ENCODE data around the gene ASCC1. TPM values are rescaled to one million over a fixed set of nuclear protein-coding genes. Genes with fewer than 3 reads are reported as not detected.

ASCC1 gene
- total and polyA plus RNA-seq, 2 of the 4 experiments (the other 2 are of a cell fraction) = 15.9 to 21.0 TPM

DNA sequence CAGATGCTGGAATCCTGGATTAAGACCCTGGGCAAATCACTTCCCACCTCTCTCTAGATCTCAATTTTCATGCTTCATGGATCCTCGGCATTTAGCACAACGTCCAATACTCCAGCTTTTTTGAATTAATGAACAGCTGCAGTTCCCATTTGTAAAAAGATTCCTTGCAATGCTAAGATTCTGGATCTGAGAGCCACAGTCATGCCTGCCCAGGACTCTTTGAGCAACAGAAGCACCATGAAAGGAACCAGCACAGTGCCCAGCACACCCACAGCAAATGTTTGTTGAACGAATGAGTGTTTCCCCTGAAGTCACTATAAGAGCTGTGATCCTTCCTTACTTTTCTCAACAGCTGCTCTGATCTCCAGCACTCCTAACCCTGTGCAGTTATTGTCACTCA lies 36.9 kb upstream of the ASCC1 start:
- Histone ChIP-seq H2AK9ac (replicated peaks; ENCODE audit: low read depth, low read length, poor library complexity) (no peak overlapping the region), H3K9me3 (ENCODE audit: control insufficient read depth, insufficient read depth, low read length) (no peaks in the 10 kb centered on the region), H4K20me1 (ENCODE audit: insufficient read depth, low read length) (no peaks in the 10 kb centered on the region), H3K18ac (ENCODE audit: low read depth, low read length) (no peak overlapping the region), H4K8ac (ENCODE audit: low read depth in 2 of 2, low read length in 2 of 2) (no peak overlapping the region), H3K14ac (replicated peaks; ENCODE audit: low read depth, low read length) (0 out of 2 replicates have a peak overlapping the region, but pooled peaks have one; percentile 58), H3K27me3 (ENCODE audit: control insufficient read depth, insufficient read depth, low read length) (no peaks in the 10 kb centered on the region), H2BK120ac (ENCODE audit: low read depth, low read length) (no peak overlapping the region), H4K5ac (ENCODE audit: low read depth, low read length) (no peak overlapping the region), H3K23ac (ENCODE audit: low read depth, low read length) (peak overlapping the region; percentile 79; the same call in 1 of the 2 replicates), H3K9ac (ENCODE audit: low read depth, low read length) (no peak overlapping the region), H3K56ac (ENCODE audit: extremely low read depth, insufficient read depth, low read length) (no peak overlapping the region), H3K4me1 (ENCODE audit: control insufficient read depth, insufficient read depth, low read length) (peaks cover 11% of the 10 kb centered on the region), H3K9me1 (ENCODE audit: insufficient read depth, low read length) (no peaks in the 10 kb centered on the region; the same call in 1 of the 2 replicates), H3K79me1 (ENCODE audit: low read depth in 1 of 2, low read length in 2 of 2) (no peaks in the 10 kb centered on the region), H3K36me3 (ENCODE audit: control insufficient read depth, insufficient read depth, low read length) (no peaks in the 10 kb centered on the region), H2AK5ac (ENCODE audit: low read depth, low read length) (0 out of 2 replicates have a peak overlapping the region, but pooled peaks have one; percentile 35), H3K27ac (ENCODE audit: insufficient read depth, low read length) (no peak overlapping the region), H3K4ac (ENCODE audit: low read depth, low read length) (no peak overlapping the region), H4K91ac (ENCODE audit: insufficient read depth, low read depth, low read length) (no peak overlapping the region), H2BK5ac (ENCODE audit: low read depth, low read length, poor library complexity, severe bottlenecking) (no peak overlapping the region), H3K4me2 (ENCODE audit: low read depth, low read length) (no peak overlapping the region), H2BK15ac (ENCODE audit: low read depth, low read length) (peak overlapping the region; percentile 44; the same call in 1 of the 3 replicates), H2BK20ac (ENCODE audit: low read depth, low read length) (peak overlapping the region; percentile 63; the same call in 1 of the 2 replicates), H2AFZ (replicated peaks; ENCODE audit: low read length, poor library complexity) (peak overlapping the region; percentile 49), H3K4me3 (ENCODE audit: insufficient read depth, low read depth, low read length) (no peak overlapping the region)
- BruUV-seq (replicated peaks) = no TSS peak
- in situ Hi-C loops (cut with MboI; ENCODE audit: low sequenced_read_pairs) (no loop called here), intact Hi-C loops (cut with micrococcal nuclease) (no loop called here), dilution Hi-C loops (cut with HindIII; ENCODE audit: low sequenced_read_pairs, unreplicated experiment) (no loop called here)
- TF ChIP-seq, protein P1, sequence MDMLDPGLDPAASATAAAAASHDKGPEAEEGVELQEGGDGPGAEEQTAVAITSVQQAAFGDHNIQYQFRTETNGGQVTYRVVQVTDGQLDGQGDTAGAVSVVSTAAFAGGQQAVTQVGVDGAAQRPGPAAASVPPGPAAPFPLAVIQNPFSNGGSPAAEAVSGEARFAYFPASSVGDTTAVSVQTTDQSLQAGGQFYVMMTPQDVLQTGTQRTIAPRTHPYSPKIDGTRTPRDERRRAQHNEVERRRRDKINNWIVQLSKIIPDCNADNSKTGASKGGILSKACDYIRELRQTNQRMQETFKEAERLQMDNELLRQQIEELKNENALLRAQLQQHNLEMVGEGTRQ (IDR thresholded peaks at IDR 0.05; ENCODE audit: low read depth, low read length) = no peak
- no peak for TF ChIP-seq SMC3 (IDR thresholded peaks at IDR 0.05; ENCODE audit: low read depth, low read length)
- ATAC-seq (ENCODE audit: low read depth) = no peak
- WGBS, 2 experiments (ENCODE audit: extremely low coverage in 2 of 2, insufficient read length in 1 of 2) = 86% methylated on average over 1 of the region's 3 CpGs; no CpG with 5 or more reads in 1 of the 2 experiments
- DNase-seq = no peak
- ChIA-PET CTCF (no interaction called here), POLR2A (ENCODE audit: unreplicated experiment) (no interaction called here)

Data from IMR-90 (cell line).